ENCODE results near the gene JHY. TPM values are rescaled to one million over a fixed set of nuclear protein-coding genes. Genes with fewer than 3 reads are reported as not detected.
A peak's percentile ranks its signal among the peaks of the same experiment; 100 is the strongest.

JHY gene
- total RNA-seq, 4 donors from 2014 or later, result 6.9 to 15.6 (median 10.2) TPM

GRCh38 chr11:122851366-122851966, 31.1 kb upstream of the JHY start:
- 67 to 85% methylated on average over 5 to 12 of the region's 12 CpGs for WGBS, 2 donors (ENCODE audit: low coverage in 1 of 2)
- ATAC-seq, result no peak
- Histone ChIP-seq H3K9me3 (no peaks in the 10 kb centered on the region), H3K27ac (no peak overlapping the region), H3K27me3 (peaks cover 37% of the 10 kb centered on the region), H3K4me1 (no peaks in the 10 kb centered on the region), H3K36me3 (no peaks in the 10 kb centered on the region), H3K4me3 (no peak overlapping the region)
- TF ChIP-seq EP300 (IDR thresholded peaks at IDR 0.05), result no peak
- no peak for TF ChIP-seq POLR2A (IDR thresholded peaks at IDR 0.05)
- no peak for TF ChIP-seq POLR2AphosphoS5 (IDR thresholded peaks at IDR 0.05)
- TF ChIP-seq, protein P1, sequence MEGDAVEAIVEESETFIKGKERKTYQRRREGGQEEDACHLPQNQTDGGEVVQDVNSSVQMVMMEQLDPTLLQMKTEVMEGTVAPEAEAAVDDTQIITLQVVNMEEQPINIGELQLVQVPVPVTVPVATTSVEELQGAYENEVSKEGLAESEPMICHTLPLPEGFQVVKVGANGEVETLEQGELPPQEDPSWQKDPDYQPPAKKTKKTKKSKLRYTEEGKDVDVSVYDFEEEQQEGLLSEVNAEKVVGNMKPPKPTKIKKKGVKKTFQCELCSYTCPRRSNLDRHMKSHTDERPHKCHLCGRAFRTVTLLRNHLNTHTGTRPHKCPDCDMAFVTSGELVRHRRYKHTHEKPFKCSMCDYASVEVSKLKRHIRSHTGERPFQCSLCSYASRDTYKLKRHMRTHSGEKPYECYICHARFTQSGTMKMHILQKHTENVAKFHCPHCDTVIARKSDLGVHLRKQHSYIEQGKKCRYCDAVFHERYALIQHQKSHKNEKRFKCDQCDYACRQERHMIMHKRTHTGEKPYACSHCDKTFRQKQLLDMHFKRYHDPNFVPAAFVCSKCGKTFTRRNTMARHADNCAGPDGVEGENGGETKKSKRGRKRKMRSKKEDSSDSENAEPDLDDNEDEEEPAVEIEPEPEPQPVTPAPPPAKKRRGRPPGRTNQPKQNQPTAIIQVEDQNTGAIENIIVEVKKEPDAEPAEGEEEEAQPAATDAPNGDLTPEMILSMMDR (IDR thresholded peaks at IDR 0.05), result no peak

DNA sequence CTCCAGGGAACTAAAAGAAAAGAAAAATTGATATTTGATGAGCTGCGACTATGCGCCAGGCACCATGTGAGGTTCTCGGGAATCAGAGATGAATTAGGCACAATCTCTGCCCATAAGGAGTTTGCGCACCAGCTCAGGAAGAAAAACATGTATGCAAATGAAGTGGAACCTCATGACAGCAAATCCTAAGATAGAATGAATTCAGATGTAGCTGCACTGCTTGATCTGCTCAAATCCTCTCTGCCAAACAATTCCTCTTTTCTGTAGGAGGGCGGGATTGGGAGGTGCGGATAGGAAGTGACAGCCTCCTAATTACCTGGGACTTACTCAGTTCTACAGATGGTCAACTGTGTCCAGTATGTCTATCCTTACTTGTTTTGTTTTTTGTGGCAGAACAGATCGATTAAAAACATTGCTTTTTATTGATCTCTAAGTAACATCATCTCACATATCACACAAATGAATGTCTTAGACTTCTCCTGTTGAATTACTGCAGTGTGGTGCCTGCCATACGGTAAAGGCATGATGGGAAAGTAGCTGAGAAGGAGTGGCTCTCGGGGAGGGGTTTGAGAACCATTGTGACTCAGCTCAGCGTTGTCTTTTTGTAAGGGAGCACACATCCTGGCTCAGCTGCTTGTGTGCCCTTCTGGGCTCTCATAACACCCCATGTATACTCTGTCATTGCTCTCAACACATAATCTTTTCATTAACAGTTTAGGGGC, 30.3 kb upstream of the JHY start:
- no peak for ATAC-seq
- Histone ChIP-seq H3K4me3 (no peak overlapping the region), H3K27ac (no peak overlapping the region), H3K9me3 (no peaks in the 10 kb centered on the region), H3K27me3 (peaks cover 37% of the 10 kb centered on the region), H3K36me3 (no peaks in the 10 kb centered on the region), H3K4me1 (no peaks in the 10 kb centered on the region)
- 62 to 69% methylated on average over 8 to 10 of the region's 10 CpGs for WGBS, 2 donors (ENCODE audit: low coverage in 1 of 2)
- no peak for TF ChIP-seq EP300 (IDR thresholded peaks at IDR 0.05)
- no peak for TF ChIP-seq POLR2AphosphoS5 (IDR thresholded peaks at IDR 0.05)
- TF ChIP-seq POLR2A (IDR thresholded peaks at IDR 0.05), result no peak
- TF ChIP-seq, protein P1 (IDR thresholded peaks at IDR 0.05), result no peak

DNA sequence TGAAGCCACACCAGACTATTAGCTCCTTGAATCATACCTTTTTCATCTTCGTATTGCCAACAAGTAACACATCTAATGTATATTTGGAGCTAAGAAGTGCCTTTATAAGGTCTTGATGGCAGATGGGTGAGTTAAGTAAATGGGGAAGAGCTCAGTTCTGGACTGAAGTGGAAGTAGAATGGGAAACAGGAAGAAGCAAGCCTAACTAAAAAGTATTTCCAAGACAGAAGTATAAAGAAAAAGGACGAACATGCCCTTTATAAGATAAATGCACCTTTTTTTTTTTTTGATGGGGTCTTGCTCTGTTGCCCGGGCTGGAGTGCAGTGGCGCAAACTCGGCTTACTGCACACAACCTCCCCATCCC, 29.8 kb upstream of the JHY start:
- TF ChIP-seq, protein P1 (IDR thresholded peaks at IDR 0.05), result no peak
- no peak for TF ChIP-seq POLR2AphosphoS5 (IDR thresholded peaks at IDR 0.05)
- TF ChIP-seq POLR2A (IDR thresholded peaks at IDR 0.05), result no peak
- TF ChIP-seq EP300 (IDR thresholded peaks at IDR 0.05), result no peak
- H3K4me1 ChIP-seq, result no peaks in the 10 kb centered on the region
- H3K36me3 ChIP-seq, result no peaks in the 10 kb centered on the region
- H3K27ac ChIP-seq, result no peak overlapping the region
- H3K9me3 ChIP-seq, result no peaks in the 10 kb centered on the region
- H3K27me3 ChIP-seq, result peaks cover 37% of the 10 kb centered on the region
- 93% methylated on average over 2 to 3 of the region's 5 CpGs for WGBS, 2 donors (ENCODE audit: low coverage in 1 of 2)
- no peak for ATAC-seq
- H3K4me3 ChIP-seq, result no peak overlapping the region

GRCh38 chr11:122853261-122853660, 29.3 kb upstream of the JHY start:
- 90% methylated on average over 11 of the region's 11 CpGs; no CpG with 5 or more reads in 1 of the 2 donors for WGBS, 2 donors (ENCODE audit: low coverage in 1 of 2)
- Histone ChIP-seq H3K27me3 (peaks cover 37% of the 10 kb centered on the region), H3K4me3 (no peak overlapping the region), H3K9me3 (no peaks in the 10 kb centered on the region), H3K36me3 (no peaks in the 10 kb centered on the region), H3K4me1 (no peaks in the 10 kb centered on the region), H3K27ac (no peak overlapping the region)
- no peak for ATAC-seq
- TF ChIP-seq, protein P1 (IDR thresholded peaks at IDR 0.05), result no peak
- TF ChIP-seq EP300 (IDR thresholded peaks at IDR 0.05) (no peak), POLR2A (IDR thresholded peaks at IDR 0.05) (no peak), POLR2AphosphoS5 (IDR thresholded peaks at IDR 0.05) (no peak)

DNA sequence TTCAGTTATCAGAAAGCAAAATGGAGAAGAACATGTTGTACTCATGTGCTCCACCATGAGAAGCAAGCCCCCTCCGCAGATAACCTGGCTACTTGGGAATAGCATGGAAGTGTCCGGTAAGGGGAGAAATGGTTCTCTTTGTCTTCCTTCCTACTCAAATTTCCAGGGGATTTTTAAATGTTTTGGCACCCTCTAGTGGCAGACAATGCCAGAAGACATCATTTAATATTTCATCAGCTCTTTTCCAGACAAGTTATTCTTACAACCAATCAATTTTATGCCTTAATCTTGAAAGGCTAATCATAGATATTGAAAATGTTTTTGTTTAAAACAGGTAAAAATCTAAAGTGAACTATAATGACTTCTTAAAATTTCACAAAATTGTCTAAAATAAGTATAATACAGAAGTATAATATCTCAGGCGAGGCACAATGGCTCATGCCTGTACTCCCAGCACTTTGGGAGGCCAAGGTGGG, 28.6 kb upstream of the JHY start:
- no peak for ATAC-seq

More for the DNA sequence above, 28.6 kb upstream of the JHY start:
- Histone ChIP-seq H3K4me1 (no peaks in the 10 kb centered on the region), H3K4me3 (no peak overlapping the region), H3K27me3 (peaks cover 37% of the 10 kb centered on the region), H3K9me3 (no peaks in the 10 kb centered on the region), H3K27ac (no peak overlapping the region), H3K36me3 (no peaks in the 10 kb centered on the region)
- WGBS, 2 donors (ENCODE audit: low coverage in 1 of 2), result 37 to 39% methylated on average over 3 of the region's 3 CpGs
- no peak for TF ChIP-seq EP300 (IDR thresholded peaks at IDR 0.05)
- TF ChIP-seq, protein P1 (IDR thresholded peaks at IDR 0.05), result peak; percentile 57 to 68 (median 64)

Data from gastroesophageal sphincter (tissue), 4 donors.